HG02798 (cell line): Measurements from ENCODE around the gene RER1.

Experiments used
- ATAC-seq: cut with Tn5 transposase; IDR thresholded peaks from one replicate; pipeline ENCODE4 v1.9.1; 2021; ENCODE audit warnings: mild to moderate bottlenecking; ENCODE audit not compliant: unreplicated experiment, poor library complexity

The RER1 gene

DNA sequence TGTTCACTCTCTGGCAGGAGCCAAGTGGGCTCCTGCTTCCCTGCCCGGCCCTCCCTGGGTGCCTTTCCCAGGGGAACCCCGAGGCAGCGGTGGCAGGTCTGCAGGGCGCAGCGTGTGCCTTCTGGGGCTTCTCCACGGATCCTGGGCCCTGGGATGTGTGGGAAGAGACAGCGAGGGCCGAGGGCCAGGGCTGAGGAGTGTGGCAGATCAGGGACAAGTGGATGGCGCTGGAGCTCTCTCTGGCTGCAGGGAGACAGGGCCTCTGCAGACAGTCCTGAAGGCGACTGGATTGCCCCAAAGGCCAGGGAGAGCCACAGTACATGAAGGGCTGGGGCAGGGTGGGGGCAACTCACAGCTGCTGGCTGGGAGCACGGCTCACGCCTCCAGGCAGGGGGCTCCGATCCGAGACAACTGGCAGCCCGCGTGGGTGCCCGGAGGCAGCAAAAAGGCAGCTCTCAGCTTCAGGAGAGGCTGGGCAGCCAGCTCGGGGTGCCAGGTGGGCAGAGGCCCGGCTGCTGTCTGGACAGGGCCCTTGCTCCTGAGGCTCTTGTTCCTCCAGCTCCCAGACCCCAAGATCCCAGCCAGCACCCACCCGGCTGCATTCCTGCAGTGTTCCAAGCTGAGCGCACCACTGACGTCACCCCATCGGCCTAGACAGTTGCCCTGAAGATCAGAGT, 16.3 kb upstream of the RER1 start:
- ATAC-seq = no peak

DNA sequence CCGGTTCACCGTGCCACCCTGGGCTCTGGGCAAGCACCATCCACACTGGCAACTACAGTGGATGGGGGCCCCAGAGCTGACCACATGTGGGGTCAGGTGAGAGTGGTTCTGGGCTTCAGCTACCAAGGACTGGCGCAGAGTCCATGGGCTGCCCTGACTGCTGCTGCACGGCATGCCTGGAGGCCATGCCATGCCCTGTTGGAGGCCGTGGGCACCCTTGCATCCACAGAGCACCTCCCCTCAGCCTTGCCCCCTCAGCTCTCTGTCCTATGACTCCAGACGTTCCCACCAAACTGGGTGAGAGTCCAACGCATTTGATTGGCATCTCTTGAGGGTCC, 15.7 kb upstream of the RER1 start:
- ATAC-seq = no peak

DNA sequence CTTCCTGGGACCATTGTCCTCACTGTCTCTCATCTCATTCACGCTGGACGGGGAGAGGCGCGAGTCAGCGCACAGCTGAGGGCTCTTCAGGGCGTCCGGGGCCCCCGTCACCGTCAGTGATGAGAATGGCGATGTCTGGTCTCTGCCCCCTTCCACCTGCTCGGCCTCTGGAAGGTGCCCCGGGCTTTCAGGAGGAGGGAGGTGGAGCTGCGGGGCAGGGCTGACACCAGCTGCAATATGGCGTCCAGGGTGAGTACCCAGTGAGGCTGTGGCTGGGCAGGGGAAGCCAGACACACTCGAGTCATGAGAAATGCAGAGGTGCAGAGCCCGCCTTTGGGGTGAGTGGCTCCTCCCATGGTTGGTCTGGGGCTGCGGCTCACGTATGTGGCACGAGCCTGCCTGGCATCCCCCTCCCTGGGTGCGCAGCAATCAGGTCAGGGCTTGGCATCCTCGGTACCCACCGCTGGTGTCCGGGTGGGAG, 15.3 kb upstream of the RER1 start:
- no peak for ATAC-seq

DNA sequence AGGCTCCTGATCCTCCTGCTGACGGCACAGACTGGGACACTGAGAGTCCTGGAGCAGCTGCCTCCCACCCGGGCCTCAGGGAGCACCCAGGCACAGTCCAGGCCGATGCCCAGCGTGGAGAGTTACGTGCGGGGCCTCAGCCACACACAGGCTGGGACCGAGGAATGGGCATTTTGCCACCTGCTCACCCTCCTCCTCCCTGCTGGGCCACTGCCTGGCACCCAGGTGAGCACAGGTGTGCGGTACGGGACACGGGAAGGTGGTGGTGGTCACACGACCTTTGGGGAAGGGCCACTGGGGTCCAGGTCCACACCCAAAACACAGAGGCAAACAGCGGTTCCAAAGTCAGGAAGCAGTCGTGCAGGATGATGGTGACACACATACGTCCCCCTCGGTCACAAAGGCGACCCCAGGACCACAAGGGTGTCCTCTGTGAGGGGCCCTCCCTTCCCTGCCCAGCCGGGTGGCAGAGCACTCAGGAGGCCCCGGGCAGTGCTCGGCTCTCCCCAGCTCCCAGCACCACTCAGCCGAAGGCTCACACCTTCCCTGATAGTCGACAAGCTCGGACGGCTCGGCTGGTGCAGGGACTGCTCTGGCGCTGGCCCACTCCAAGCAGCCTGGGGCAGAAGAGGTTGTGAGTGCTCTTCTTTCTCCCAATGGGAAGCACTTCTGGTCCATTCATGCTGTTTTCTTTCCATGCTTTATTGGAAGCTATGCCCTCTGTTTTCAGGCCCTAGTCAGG, 14.5 kb upstream of the RER1 start:
- no peak for ATAC-seq

DNA sequence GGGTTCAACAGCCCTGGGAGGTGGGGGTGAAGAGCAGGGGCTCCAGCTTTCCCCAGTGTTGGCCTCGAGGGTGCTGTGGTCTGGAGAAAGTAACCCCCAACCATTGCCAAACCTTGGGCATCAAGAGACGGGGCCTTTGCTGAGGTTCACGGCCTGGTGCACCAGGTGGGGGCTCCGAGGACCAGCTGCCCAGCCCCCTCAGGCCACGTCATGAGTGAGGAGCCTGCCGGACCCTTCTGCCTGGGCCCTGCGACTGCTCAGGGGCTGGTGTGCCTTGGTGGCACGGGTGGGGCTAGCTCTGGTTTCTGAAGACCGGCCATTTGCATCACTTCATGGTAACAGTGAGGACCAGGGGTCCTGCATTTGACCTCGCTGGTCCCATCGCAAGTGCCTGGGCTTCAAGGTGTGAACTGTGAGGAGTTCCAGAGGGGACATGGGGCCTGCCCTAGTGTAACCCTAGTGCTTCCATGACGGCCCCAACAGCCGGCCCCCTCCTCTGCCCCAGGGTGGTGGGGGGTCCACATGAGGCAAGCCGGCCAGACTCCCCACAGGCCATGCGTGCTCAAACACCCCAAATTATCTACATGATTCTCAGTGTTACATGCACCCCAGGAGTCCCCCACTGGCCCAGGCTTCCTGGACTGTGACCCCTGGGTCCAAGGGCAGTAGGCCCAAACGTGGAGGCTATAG, 13.7 kb upstream of the RER1 start:
- ATAC-seq = no peak

DNA sequence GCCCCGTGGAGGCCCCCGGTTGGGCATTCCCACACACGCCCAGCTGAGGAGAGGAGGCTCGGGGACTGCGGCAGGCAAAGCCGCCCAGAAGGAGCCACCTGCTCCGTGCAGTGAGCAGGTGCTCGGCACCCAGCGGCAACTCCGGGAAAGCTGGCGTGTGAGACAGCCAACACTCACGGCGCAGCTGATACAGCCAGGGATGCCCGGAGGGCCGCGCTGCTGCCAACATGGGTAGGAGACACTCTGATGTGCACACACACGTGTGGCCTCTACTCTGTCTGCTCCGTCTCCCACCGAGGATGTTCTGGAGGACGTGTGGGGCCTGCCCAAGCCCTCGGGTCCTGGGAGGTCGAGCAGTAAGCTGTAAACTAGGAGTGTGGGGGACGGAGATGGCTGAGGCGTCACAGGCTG, 13.2 kb upstream of the RER1 start:
- ATAC-seq = no peak

DNA sequence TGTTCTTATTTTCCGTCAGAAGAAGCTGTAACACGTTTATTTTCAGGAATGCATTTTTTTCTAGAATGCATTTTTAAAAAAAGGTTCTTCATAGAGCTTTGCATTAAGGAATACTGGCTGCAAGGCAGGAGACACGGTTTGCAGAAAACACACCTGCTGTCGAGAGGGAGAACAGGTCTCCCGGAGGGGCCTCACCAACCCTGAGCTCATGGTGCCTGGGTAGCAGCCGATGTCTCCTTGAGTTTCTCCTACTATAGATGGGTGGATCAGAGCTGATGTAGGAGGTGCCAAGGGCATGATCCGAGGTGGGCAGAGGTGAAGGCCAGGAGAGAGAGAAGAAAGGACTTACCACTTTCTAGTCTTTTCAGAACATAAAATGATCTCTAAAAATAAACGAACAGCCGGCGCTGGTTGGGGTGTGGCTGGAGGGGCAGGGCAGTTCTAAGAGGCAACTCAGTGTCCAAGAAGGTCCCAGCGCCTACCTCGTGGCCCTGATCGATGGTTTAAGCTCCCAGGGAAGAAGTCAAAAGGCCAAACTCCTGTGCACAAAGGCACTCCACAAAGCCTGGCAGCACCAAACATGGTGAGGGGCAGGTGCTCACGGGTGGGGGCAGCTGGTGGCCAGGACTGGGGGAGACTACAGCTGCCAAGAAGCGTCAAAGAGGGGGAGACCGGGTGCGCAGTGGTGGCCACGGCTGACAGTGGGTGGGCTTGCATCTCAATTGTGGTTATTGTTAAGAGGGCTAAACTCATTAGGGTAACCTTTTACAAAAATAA, 12.5 kb upstream of the RER1 start:
- ATAC-seq = no peak

DNA sequence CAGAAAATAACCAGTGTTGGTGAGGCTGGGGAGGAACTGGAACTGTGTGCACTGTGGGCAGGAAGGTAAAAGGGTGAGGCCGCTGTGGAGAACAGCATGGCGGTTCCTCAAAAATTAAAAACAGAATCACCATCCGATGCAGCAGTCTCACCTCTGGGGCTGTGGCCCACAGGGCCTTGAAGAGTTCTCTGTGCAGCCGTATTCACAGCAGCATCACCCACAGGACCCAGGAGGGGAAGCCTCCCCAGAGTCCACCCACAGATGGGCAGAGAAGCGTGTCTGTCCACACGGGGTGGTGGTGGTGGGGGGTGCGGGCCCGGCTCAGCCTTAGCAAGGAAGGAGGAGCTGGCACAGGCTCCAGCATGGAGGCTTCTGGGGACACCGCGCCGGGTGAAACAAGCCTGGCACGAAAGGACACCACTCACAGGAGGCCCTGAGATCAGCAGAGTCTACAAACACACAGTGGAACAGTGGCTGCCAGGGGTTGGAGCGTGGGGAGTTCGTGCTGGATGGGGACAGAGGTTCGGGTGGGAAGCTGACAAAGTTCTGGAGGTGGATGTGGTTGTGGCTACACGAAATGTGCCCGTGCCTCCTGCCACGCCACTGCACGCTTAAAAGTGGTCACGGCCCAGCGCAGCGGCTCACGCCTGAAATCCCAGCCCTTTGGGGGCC, 11.8 kb upstream of the RER1 start:
- ATAC-seq = no peak

DNA sequence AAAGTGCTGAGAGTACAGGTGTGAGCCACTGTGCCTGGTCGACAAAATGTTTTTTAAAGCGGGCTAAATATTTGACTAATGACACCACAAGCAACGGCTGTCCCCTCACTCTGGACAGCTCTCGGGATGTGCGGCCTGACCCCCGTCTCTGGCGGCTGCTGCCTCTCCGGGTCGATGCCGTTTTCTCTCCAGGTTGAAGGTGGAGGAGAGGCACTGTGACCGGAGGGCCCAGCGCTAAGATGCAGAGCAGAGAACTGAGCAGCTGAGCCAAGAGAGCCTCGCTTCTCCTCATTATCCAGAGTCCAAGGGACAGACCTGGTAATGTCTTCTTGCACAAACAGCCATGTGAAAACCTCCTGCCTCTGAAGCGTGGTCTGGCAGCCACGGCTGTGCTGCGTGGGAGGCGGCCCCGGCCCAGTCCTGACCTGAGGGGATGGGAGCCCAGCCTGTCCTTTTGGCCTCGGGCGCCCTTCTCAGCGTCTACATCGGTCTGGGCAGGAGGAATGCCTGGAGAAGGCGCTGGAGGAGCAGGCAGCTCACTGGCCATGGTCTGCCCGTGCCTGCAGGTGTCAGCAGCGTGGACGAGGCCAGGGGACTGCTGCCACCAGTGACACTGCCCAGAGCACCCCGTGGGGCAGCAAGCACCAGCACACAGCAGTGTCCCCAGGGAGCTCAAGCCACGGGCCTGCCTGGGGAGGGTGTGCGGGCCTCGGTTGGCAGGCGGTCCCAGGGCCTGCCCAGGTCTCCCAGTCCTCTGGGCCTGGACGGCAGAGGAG, 10.6 kb upstream of the RER1 start:
- no peak for ATAC-seq

DNA sequence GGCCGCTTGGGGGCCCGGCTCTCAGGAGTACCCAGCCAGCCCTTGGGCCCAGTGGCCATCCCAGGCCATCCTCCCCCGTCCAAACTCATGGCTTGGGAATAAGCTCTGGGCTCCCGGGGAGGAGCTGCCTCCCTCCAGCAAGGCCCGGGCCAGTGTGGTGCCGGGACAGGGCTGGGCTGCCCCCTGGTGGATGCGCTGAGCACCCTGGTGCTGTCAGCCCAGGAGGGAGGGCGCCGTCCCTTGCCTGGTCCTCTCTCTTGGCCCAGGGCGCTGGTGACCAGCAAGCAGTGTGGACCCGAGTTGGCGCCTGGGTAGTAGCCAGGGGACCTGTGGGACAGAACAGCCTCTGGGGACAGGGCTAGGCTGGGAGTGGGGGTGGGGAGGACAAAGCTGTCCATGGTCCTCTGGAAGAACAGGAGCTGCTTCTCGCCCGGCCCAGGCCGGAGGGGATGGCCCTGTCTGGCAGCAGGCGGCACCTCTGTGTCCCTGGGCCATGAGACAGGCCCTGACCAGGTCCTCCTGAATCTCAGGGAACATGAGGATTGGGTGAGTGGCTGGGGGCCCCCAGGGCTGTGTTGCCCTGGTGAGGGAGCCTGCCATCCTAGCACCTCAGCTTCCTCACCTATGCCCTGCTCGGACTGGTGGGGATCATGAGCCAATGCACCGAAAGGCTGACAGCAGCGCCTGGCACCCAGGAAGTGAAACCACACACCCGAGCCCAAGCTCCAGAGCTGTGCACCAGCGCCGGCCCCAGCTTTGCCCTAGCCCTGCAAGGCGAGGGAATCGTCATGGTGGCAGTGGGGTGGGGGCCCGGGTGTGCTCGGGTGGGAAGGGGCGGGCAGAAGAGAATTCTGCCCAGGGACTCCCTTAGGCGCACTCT, 9.7 kb upstream of the RER1 start:
- ATAC-seq = peak; percentile 69

DNA sequence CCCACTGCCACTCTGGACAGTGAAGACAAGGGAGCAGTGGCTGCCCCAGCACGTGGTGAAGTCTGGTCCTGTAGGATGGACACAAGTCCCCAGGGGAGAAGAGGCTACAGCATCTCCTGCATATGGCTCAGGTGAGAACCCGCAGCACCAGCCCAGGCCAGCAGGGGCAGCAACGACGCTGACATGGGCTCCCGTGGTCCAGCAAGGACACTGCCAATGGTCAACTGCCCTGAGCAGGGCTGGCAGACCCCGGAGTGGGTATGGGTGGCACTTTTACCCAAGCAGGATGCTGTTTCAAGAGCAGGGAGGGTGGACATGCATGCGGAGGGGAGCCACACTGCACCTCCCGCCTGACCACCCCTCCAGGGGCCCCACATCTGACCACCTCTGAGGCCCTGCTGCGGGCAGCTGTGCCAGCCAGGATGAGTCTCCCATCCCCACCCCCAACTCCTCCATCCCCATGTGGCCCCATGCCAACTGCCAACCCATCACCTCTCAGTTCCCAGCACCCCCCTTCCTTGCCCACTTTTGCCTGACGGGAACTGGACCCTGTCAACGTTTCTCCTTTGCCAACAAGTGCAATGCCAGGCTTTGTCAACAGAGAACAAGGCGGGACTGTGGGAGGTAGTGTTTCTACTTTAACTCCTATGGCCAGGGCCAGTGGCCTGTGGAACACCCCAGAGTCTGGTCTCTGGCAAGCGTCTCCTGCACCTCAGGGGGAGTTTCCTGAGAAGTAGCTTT, 8.8 kb upstream of the RER1 start:
- ATAC-seq = no peak

DNA sequence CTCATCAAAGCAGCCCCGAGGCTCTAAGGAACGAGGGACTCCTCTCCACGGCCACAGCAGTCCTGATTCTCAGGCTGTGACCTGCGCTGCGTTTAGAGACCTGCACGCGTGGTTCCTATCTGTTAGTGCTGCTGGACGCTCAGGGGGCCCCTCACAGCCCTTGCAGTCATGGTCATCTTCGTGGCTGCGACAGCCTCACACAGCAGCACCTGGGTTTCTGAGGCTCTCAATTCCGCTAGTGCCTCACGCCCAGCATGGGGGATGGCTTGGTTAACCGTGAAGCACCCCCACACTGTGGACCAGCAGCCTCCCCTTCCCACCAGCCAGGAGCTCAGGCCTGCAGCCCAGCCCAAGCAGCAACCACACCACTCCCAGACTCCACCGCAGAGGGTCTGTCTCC, 8.1 kb upstream of the RER1 start:
- no peak for ATAC-seq

DNA sequence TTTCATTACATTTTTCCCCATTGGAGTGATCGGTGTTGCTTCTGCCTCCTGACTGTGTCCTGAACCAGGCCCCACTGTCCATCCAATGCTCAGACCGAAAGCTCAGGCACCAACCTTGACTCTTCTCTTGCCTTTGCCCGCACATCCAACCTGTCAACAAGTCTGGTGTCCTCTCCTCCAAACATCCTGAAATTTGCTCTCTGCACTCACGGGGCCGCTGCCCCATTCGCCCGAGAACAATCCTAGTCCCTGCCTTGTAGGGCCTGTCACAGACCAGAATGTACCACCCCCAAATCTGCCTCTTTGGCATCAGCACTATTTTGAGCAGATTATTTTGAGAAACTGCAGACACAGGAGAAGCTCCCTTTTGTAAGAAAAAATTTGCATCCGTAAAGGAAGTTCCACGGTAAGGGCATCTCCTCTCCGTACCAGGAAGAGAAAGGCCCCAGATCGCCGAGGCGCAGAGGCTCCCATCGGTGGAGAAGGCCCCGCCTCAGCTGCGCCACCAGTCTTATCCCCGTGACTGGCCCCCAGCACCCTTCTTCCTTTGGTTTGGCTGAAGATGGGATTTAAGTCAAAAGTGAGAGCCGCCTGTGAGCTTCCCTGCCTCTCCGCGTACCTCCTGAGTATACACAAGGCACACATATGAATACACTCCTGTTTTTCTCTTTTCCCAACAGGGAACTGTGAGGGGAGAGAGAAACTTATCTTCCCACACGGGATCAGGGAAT, 7.3 kb upstream of the RER1 start:
- no peak for ATAC-seq

DNA sequence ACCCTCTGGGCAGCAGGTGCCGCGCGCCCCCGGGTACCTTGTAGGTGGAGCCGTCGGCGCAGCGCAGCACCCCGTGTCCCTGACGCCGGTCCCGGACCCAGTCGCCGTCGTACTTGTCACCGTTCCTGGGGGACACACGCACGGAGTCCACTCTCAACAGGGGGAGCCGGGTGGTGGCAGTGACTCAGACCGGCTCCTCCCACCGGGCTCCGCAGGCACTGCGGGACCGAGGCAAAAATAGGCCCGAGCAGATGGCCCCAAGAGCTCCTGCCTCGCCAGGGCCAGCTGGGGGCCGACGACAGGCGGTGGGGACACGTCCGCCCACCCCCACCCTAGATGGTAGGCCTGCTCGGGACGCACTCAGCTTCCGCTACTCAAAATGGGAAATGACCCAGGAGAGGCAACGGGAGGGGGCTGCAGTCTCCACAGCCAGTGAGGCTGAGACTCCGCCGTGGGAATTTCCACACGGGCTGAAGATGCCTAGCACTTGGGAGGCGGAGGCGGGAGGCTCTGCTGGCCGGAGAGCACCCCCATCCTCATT, 6.6 kb upstream of the RER1 start:
- ATAC-seq = no peak

DNA sequence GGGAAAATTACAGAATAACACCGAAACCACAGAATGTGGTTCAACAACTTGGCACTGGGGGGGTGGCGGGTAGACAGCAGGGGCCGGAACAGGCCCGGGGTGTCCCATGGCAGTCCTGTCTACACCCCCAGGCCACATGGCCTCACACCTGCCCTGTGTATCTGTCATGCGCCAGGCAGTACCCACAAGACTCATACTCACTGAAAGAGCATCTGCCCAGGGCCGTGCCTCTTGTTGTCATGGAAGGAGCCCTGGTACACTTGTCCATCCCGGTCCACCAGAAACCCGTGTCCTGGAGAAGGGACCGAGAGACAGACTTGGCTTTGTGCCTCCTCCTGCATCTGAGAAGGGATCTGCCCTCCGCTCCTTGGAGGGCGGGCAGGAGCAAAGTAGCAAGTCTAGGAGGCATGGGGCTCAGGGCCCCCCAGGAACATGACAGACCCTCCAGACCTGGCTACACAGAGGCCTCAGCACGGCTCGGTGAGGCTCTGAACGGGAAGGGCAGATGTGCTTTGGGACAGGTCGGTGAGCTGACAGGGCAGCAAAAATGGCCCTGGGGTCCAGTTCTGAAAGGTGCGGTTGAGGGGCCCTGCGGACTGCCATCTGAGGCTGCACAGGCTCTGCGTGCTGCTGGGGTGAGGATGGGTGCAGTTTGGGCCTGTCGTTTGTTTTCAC, 5.9 kb upstream of the RER1 start:
- ATAC-seq = no peak
